Measurements from ENCODE around the gene CPM. TPM values are rescaled to one million over a fixed set of nuclear protein-coding genes. Genes with fewer than 3 reads are reported as not detected.

The CPM gene
- total RNA-seq (2014; rRNA removed), result 13.3 and 20.5 TPM in 2 replicates
- polyA plus RNA-seq (2012), result 5.8 TPM

GRCh38 chr12:68932961-68933893 lies at the start of gene CPM:
Gene CPM (minus strand): TSS chr12:68933171. CDS start chr12:68932837, 334 bp downstream.
- peak; percentile 58 for DNase-seq (ENCODE audit: low read depth)

- DNase-seq (ENCODE audit: low read depth), result no peak
These were observed 48.5 kb upstream of the CPM start for GRCh38 chr12:68981516-68981915.

GRCh38 chr12:68980476-68981212 lies 47.7 kb upstream of the CPM start:
- no peak for DNase-seq (ENCODE audit: low read depth)

GRCh38 chr12:68978678-68979077 lies 45.7 kb upstream of the CPM start:
- DNase-seq (ENCODE audit: low read depth), result peak; percentile 67

GRCh38 chr12:68977909-68978610 lies 45.1 kb upstream of the CPM start:
- DNase-seq (ENCODE audit: low read depth), result no peak

- no peak for DNase-seq (ENCODE audit: low read depth)
These were observed 44.4 kb upstream of the CPM start for GRCh38 chr12:68977335-68977734.

- DNase-seq (ENCODE audit: low read depth), result peak; percentile 64
These were observed 43.4 kb upstream of the CPM start for GRCh38 chr12:68976395-68976841.

- DNase-seq (ENCODE audit: low read depth), result peak; percentile 39
These were observed 42.8 kb upstream of the CPM start for GRCh38 chr12:68975811-68976210.

- no peak for DNase-seq (ENCODE audit: low read depth)
These were observed 39.6 kb upstream of the CPM start for GRCh38 chr12:68972595-68972994.

- DNase-seq (ENCODE audit: low read depth), result peak; percentile 80
These were observed 38.4 kb upstream of the CPM start for GRCh38 chr12:68971404-68971803.

- DNase-seq (ENCODE audit: low read depth), result no peak
These were observed 38.0 kb upstream of the CPM start for GRCh38 chr12:68970951-68971350.

- DNase-seq (ENCODE audit: low read depth), result no peak
These were observed 37.3 kb upstream of the CPM start for GRCh38 chr12:68970306-68970705.

- no peak for DNase-seq (ENCODE audit: low read depth)
These were observed 34.1 kb upstream of the CPM start for GRCh38 chr12:68967046-68967445.

GRCh38 chr12:68963856-68964745 lies 31.1 kb upstream of the CPM start:
- DNase-seq (ENCODE audit: low read depth), result no peak

GRCh38 chr12:68962877-68963855 lies 30.2 kb upstream of the CPM start:
- no peak for DNase-seq (ENCODE audit: low read depth)

GRCh38 chr12:68959891-68960464 lies 27.0 kb upstream of the CPM start:
- no peak for DNase-seq (ENCODE audit: low read depth)

GRCh38 chr12:68959143-68959858 lies 26.3 kb upstream of the CPM start:
- no peak for DNase-seq (ENCODE audit: low read depth)

GRCh38 chr12:68958322-68958721 lies 25.4 kb upstream of the CPM start:
- DNase-seq (ENCODE audit: low read depth), result no peak

GRCh38 chr12:68957273-68957672 lies 24.3 kb upstream of the CPM start:
- no peak for DNase-seq (ENCODE audit: low read depth)

Measured in LHCN-M2 (cell line).